ENCODE results near the gene RAB34. TPM values are rescaled to one million over a fixed set of nuclear protein-coding genes. Genes with fewer than 3 reads are reported as not detected.

RAB34 gene
- total RNA-seq, 2 experiments from 2014 or later: 10.0 to 12.7 TPM

DNA sequence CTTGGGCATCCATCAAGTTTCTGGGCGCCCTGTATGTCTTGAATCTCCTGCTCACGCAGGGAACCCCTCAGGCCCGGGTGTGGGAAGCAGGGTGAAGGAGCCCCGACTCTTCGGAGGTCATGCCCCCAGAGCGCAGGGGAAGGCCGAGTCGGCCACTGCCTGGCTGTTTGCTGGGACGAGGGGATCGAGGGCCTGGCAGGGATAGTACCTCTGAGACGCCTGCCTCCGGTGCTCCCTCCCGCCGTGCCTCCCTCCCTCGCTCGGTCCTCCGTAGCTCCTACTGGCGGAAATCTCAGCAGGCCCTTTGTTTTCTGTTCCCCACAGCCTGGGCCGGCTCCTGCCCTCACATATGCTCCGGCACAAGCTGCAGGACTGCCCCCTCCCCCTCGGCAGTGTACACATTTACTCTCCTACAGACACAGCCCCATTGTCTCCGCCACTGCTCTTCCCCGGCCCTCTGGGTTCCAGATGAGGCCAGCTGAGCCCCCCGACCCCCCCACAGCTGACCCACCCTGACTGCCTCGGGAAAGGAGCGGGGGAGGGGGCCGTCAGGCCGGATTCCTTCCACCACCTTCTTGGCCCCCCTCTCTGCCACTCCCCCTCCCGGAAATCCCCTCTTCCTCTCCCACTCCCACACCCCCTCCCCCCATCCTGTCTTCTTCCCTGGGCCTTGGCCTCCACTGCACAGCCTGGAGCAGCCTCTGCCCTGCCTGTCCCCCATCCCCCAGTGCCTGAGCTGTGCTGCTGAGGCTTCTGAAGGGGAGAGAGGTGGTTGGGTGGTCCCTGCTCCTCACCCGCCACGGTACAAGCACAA is 27.5 kb upstream of the RAB34 start:
- no peaks in the 10 kb centered on the region for H3K9me3 Mint-ChIP-seq (ENCODE audit: insufficient read depth)
- H3K27ac Mint-ChIP-seq: peak overlapping the region; percentile 95
- peak overlapping the region; percentile 90 for H3K4me3 Mint-ChIP-seq
- DNase-seq: peak; percentile 57
- ChIA-PET CTCF (interaction anchor here (0.9 to 17.5 kb wide), 6 partner anchors 9 to 208 kb away, joined by 3 to 736 read pairs (median 4); partner anchors contain the start of genes NEK8 and TLCD1), POLR2A (interaction anchor here (0.8 to 13.0 kb wide), 4 partner anchors 19 to 97 kb away, joined by 4 to 212 read pairs (median 6); partner anchors contain the start of genes FAM222B, NEK8, RPL23A and SDF2)
- peaks cover 47% of the 10 kb centered on the region for H3K4me1 Mint-ChIP-seq (ENCODE audit: low read depth)
- H3K27me3 Mint-ChIP-seq (ENCODE audit: low read depth): no peaks in the 10 kb centered on the region
- peaks cover 25% of the 10 kb centered on the region for H3K36me3 Mint-ChIP-seq (ENCODE audit: low read depth)
- peak; percentile 17 for ATAC-seq

DNA sequence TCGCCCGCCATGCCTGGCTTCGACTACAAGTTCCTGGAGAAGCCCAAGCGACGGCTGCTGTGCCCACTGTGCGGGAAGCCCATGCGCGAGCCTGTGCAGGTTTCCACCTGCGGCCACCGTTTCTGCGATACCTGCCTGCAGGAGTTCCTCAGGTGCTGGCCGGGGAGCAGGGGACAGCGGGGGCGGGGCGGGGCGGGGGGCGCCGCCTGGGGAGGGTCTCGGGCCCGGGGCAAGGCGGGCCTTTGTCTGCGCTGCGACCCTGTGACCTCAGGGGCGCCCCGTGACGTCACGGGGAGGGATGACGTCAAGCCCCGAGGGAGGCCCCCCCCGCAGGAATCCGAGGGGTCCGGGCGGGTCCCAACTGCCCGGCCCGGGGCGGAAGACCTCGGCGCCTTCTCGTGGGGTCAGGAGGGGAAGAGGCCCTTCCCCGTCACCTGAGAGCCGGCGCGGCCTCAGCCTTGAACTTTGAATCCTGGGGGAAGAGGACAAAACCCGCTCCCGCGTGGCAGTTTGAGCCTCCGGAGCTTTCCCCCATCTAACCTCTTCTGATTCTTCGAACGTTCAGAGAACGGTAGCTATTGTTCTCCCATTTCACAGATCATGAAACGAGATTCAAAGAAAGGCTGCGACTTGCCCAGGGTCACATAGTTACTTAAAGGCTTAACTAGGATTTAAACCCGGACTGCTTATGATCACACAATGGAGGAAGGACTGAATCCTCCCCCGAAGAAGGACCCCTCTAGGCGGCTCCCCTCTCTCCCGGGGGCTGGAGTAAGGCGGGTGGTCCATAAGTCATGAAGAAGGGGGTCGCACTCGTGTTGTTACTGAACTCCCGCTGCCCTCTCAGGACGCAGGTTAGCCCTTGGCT is 26.7 kb upstream of the RAB34 start:
- peak; percentile 15 for ATAC-seq
- Mint-ChIP-seq H3K27ac (peak overlapping the region; percentile 95), H3K4me1 (ENCODE audit: low read depth) (peaks cover 47% of the 10 kb centered on the region), H3K9me3 (ENCODE audit: insufficient read depth) (peaks cover 3% of the 10 kb centered on the region), H3K4me3 (peak overlapping the region; percentile 90), H3K27me3 (ENCODE audit: low read depth) (no peaks in the 10 kb centered on the region), H3K36me3 (ENCODE audit: low read depth) (peaks cover 29% of the 10 kb centered on the region)
- DNase-seq: peak; percentile 79
- CTCF ChIA-PET: interaction anchor here (0.9 to 17.5 kb wide), 7 partner anchors 10 to 206 kb away, joined by 3 to 736 read pairs (median 4); partner anchors contain the start of genes NEK8, RPL23A and TLCD1
- POLR2A ChIA-PET: interaction anchor here (0.9 to 13.0 kb wide), 5 partner anchors 13 to 98 kb away, joined by 3 to 212 read pairs (median 7); partner anchors contain the start of genes FAM222B, NEK8, RPL23A and TLCD1

- H3K27me3 Mint-ChIP-seq (ENCODE audit: low read depth): no peaks in the 10 kb centered on the region
- peaks cover 3% of the 10 kb centered on the region for H3K9me3 Mint-ChIP-seq (ENCODE audit: insufficient read depth)
- POLR2A ChIA-PET: interaction anchor here (0.9 to 13.0 kb wide), 3 partner anchors 12 to 23 kb away, joined by 3 to 212 read pairs (median 12); partner anchors contain the start of genes NEK8, RPL23A and TLCD1
- ATAC-seq: peak; percentile 86
- H3K4me3 Mint-ChIP-seq: peak within 1 kb of the TSS; percentile 90
- CTCF ChIA-PET: interaction anchor here (0.6 to 17.5 kb wide), 7 partner anchors 14 to 207 kb away, joined by 3 to 736 read pairs (median 3); partner anchors contain the start of genes FLOT2, NEK8, RPL23A and TLCD1
- H3K27ac Mint-ChIP-seq: peak within 1 kb of the TSS; percentile 95
- peak; percentile 81 for DNase-seq
- H3K4me1 Mint-ChIP-seq (ENCODE audit: low read depth): peaks cover 53% of the 10 kb centered on the region
- H3K36me3 Mint-ChIP-seq (ENCODE audit: low read depth): peaks cover 27% of the 10 kb centered on the region
Observed at GRCh38 chr17:28743243-28744103, 25.8 kb upstream of the RAB34 start, which contains the start of gene TRAF4. Gene TRAF4 (plus strand): TSS chr17:28744011. CDS start chr17:28744113, 102 bp downstream.

DNA sequence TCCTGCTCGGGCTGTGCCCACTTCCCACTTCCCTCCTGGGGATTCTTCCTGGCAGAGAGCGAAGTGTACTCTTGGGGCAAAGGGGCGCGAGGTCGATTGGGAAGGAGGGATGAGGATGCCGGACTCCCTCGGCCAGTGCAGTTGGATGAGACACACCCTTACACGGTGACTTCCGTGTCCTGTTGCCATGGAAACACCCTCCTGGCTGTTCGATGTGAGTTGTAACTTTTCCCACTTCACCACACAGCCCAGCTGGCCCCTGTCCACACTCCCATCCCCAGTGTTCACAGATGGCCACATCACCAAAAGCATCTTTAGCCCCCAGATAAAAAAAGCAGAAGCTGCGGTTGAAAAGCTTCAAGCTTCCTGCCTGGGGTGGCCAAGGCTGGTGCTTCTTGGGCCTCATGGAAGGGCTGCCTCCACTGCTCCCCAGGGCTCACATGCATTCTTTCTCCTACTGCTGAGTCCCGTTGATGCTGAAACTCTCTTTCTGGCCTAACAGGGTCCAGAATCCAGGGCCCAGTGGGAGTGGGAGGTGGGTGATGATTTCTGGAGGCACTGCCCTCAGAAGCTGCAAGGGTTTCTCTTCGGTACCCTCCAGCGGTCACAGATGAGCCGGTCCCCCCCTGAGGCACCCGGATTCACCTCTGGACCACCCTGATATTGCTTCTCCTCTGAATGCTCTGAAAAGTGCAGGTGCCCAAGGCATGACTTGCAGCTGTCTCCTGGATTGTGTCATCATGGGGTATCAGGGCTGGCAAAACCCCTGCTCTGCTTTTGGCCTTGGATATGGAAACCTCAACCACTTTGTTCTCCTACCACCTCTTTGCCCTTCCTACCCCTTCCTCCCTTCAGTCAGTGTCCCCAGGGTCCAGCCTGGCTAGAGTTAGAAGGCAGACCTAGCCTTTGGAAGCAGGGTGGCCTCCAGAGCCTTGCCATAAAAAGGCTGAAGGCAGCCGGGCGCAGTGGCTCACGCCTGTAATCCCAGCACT is 24.0 kb upstream of the RAB34 start:
- ChIA-PET CTCF (interaction anchor here (0.6 to 17.5 kb wide), 7 partner anchors 9 to 183 kb away, joined by 3 to 736 read pairs (median 4); partner anchors contain the start of genes NEK8, RPL23A and TLCD1), POLR2A (interaction anchor here (1.1 to 13.0 kb wide), 2 partner anchors 10 to 15 kb away, joined by 3 to 212 read pairs; partner anchors contain the start of genes NEK8 and TLCD1)
- Mint-ChIP-seq H3K9me3 (ENCODE audit: insufficient read depth) (peaks cover 3% of the 10 kb centered on the region), H3K4me3 (no peak overlapping the region), H3K36me3 (ENCODE audit: low read depth) (peaks cover 27% of the 10 kb centered on the region), H3K27ac (peak overlapping the region; percentile 64), H3K4me1 (ENCODE audit: low read depth) (peaks cover 57% of the 10 kb centered on the region), H3K27me3 (ENCODE audit: low read depth) (no peaks in the 10 kb centered on the region)
- no peak for ATAC-seq
- no peak for DNase-seq

DNA sequence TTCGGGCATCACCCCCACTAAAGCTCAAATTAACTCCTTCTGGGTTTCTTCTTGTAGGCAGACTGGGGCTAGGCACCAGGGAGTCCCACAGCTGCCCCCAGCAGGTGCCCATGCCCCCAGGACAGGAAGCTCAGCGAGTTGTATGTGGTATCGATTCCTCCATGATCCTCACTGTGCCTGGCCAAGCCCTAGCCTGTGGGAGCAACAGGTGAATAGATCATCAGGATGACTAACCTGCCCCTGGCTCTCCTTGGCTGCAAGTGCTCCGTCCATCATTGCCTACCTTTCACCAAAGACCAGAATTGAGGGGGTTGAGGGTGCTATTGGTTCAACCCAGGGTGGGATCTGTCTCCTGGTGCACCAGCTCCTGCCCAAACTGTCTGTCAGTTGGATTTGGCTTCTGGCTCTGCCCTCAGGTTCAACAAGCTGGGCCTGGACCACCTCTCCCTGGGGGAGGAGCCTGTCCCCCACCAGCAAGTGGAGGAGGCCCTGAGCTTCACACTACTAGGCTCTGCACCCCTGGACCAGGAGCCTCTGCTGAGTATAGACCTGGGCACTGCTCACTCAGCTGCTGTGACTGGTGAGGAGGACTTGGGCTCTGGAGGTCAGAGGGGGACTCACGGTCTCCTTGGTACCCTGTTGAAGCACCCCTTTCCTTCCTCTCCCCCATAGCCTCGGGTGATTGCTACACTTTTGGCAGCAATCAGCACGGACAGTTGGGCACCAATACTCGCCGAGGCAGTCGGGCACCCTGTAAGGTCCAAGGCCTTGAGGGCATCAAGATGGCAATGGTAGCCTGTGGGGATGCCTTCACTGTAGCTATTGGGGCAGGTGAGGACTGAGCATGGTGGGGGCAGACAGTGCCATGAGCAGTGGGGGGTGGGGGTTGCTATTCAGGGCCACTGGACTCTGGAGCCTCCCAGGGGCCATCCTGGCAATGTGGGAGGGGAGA is 23.0 kb upstream of the RAB34 start:
- Mint-ChIP-seq H3K4me3 (no peak overlapping the region), H3K27me3 (ENCODE audit: low read depth) (no peaks in the 10 kb centered on the region), H3K4me1 (ENCODE audit: low read depth) (peaks cover 55% of the 10 kb centered on the region), H3K36me3 (ENCODE audit: low read depth) (peaks cover 29% of the 10 kb centered on the region), H3K9me3 (ENCODE audit: insufficient read depth) (peaks cover 3% of the 10 kb centered on the region), H3K27ac (peak overlapping the region; percentile 64)
- ATAC-seq (no peak), DNase-seq (no peak)
- CTCF ChIA-PET: interaction anchor here (1.0 to 17.5 kb wide), 5 partner anchors 10 to 176 kb away, joined by 3 to 736 read pairs (median 5); partner anchors contain the start of genes NEK8 and TLCD1
- POLR2A ChIA-PET: interaction anchor here (0.5 to 13.0 kb wide), 3 partner anchors 13 to 159 kb away, joined by 5 to 212 read pairs (median 7); partner anchors contain the start of genes NEK8 and TLCD1

DNA sequence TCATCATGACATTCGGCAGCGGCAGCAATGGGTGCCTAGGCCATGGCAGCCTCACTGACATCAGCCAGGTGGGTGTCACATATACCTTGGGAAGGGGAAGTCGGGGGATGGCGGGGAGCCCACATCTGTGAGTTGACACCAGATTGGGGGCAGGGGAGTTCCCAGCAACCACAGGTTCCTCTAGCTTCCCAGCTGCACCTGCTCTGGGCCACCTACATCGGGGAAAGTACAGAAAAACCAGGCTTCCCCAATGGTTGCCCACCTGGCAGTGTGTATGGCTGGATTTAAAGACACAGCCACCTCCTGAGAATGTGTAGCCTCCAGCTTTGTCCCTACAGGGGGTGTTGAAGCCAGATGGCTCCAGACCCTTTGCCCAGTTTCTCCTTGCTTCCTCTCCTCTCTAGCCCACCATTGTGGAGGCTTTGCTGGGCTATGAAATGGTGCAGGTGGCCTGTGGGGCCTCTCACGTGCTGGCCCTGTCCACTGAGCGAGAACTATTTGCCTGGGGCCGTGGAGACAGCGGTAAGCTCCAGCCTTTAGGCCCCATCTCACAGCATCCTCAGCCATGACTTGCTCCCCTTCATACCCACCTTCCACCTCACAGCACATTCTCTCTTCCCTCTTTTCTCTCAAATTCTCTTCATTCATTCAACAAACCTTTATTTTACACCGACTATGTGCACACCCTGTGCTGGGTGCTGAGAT is 21.2 kb upstream of the RAB34 start:
- Mint-ChIP-seq H3K27ac (peak overlapping the region; percentile 69), H3K4me3 (no peak overlapping the region), H3K36me3 (ENCODE audit: low read depth) (peaks cover 26% of the 10 kb centered on the region), H3K27me3 (ENCODE audit: low read depth) (no peaks in the 10 kb centered on the region), H3K4me1 (ENCODE audit: low read depth) (peaks cover 65% of the 10 kb centered on the region), H3K9me3 (ENCODE audit: insufficient read depth) (peaks cover 3% of the 10 kb centered on the region)
- ATAC-seq (peak; percentile 26), DNase-seq (peak; percentile 48)
- ChIA-PET CTCF (interaction anchor here (1.0 to 17.5 kb wide), 4 partner anchors 11 to 25 kb away, joined by 3 to 736 read pairs (median 6); partner anchors contain the start of genes NEK8 and TLCD1), POLR2A (interaction anchor here (1.2 to 2.2 kb wide), 2 partner anchors 11 to 19 kb away, joined by 3 to 7 read pairs; partner anchors contain the start of genes NEK8 and RPL23A)

DNA sequence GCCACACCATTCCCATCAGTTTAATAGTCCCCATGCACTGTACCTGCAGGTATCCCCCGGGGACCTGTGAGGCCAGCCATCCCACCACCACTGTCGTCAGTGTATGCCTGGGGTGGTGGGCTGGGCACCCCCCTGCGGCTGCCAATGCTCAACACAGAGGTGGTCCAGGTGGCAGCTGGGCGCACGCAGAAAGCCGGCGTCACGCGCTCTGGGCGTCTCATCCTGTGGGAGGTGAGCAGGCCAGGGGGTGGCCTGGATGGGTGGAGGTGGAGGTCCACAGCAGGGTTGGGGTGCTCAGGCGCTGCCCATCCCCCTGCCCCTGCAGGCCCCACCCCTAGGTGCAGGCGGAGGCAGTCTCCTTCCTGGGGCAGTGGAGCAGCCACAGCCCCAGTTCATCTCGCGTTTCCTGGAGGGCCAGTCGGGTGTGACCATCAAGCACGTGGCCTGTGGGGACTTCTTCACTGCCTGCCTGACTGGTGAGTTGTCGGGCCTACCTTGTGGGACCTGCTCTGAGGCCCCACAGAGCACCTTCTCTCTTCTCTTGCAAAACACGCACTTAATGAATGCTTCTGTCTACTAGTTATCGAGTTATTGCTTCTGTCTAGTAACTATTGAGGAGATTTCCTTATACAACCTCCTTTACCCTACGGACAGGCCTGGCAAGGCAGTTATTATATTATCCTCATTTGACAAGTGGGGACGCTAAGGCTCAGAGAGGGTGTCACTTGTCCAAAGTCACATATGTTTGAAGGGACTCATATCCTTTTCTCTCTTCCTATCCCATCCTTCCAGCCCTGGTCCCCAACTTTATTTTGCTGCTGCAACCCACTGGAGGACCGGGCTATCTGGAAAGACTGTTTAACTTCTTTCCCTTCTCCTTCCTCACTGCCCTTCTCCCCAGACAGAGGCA is 20.4 kb upstream of the RAB34 start:
- Mint-ChIP-seq H3K36me3 (ENCODE audit: low read depth) (peaks cover 26% of the 10 kb centered on the region), H3K4me3 (no peak overlapping the region)

GRCh38 chr17:28737316-28737715 is 19.6 kb upstream of the RAB34 start:
- ChIA-PET POLR2A (no interaction called here), CTCF (no interaction called here)
- Mint-ChIP-seq H3K9me3 (ENCODE audit: insufficient read depth) (peaks cover 3% of the 10 kb centered on the region), H3K27me3 (ENCODE audit: low read depth) (no peaks in the 10 kb centered on the region), H3K4me1 (ENCODE audit: low read depth) (peaks cover 68% of the 10 kb centered on the region), H3K27ac (no peak overlapping the region), H3K4me3 (no peak overlapping the region), H3K36me3 (ENCODE audit: low read depth) (peaks cover 26% of the 10 kb centered on the region)
- ATAC-seq: no peak
- no peak for DNase-seq

More for the DNA sequence above, 20.4 kb upstream of the RAB34 start:
- Mint-ChIP-seq H3K9me3 (ENCODE audit: insufficient read depth) (peaks cover 3% of the 10 kb centered on the region), H3K4me1 (ENCODE audit: low read depth) (peaks cover 68% of the 10 kb centered on the region), H3K27me3 (ENCODE audit: low read depth) (no peaks in the 10 kb centered on the region), H3K27ac (peak overlapping the region; percentile 69)
- ATAC-seq: no peak
- POLR2A ChIA-PET: interaction anchor here (2.2 kb wide), 1 partner anchor 10 kb away, joined by 7 read pairs; the partner anchor contains the start of gene NEK8
- no peak for DNase-seq
- CTCF ChIA-PET: interaction anchor here (1.0 to 17.5 kb wide), 4 partner anchors 10 to 26 kb away, joined by 3 to 736 read pairs (median 6); partner anchors contain the start of genes NEK8 and TLCD1

Measured in activated CD8-positive, alpha-beta T cell treated with anti-CD3 and anti-CD28 coated beads, Interleukin-2, amount 10 ng/mL, durations not matched to agents 7 days and 5 days (primary cell).